ENCODE results near the gene MYLK.

- TF ChIP-seq CTCF (IDR thresholded peaks at IDR 0.05; ENCODE audit: low read length) = no peak
- no peak for TF ChIP-seq EZH2 (IDR thresholded peaks at IDR 0.05; ENCODE audit: borderline replicate concordance, low read length)
Observed at GRCh38 chr3:123862152-123862551, 22.0 kb downstream of the MYLK start.

Data from OCI-LY1 (cell line).